ENCODE results near the gene ZNRF1. TPM values are rescaled to one million over a fixed set of nuclear protein-coding genes. Genes with fewer than 3 reads are reported as not detected.

ZNRF1 gene
- total RNA-seq, 2 donors from 2014 or later: 15.3 to 19.8 TPM

- Histone ChIP-seq H3K36me3 (no peaks in the 10 kb centered on the region), H3K27ac (peak overlapping the region; percentile 82 to 90), H3K4me3 (no peak overlapping the region), H3K9me3 (no peaks in the 10 kb centered on the region), H3K27me3 (no peaks in the 10 kb centered on the region), H3K4me1 (peaks cover 0 to 78% of the 10 kb centered on the region in 2 donors)
- DNase-seq (ENCODE audit: low spot score): no peak
- TF ChIP-seq CTCF (IDR thresholded peaks at IDR 0.05): no peak
Measured at GRCh38 chr16:75111961-75112733, 113.3 kb downstream of the ZNRF1 start.

GRCh38 chr16:75112734-75113491 lies 114.1 kb downstream of the ZNRF1 start:
- no peak overlapping the region for H3K4me3 ChIP-seq
- DNase-seq (ENCODE audit: low spot score): no peak
- H3K27ac ChIP-seq: no peak overlapping the region
- H3K27me3 ChIP-seq: no peaks in the 10 kb centered on the region
- H3K4me1 ChIP-seq: peaks cover 0 to 73% of the 10 kb centered on the region in 2 donors
- no peaks in the 10 kb centered on the region for H3K9me3 ChIP-seq
- TF ChIP-seq CTCF (IDR thresholded peaks at IDR 0.05): no peak
- no peaks in the 10 kb centered on the region for H3K36me3 ChIP-seq

- no peak for TF ChIP-seq CTCF (IDR thresholded peaks at IDR 0.05)
- H3K27ac ChIP-seq: no peak overlapping the region
Measured at GRCh38 chr16:75113541-75114121, 114.8 kb downstream of the ZNRF1 start.

GRCh38 chr16:75114179-75114945 lies 115.5 kb downstream of the ZNRF1 start:
- Histone ChIP-seq H3K36me3 (no peaks in the 10 kb centered on the region), H3K4me1 (peaks cover 0 to 60% of the 10 kb centered on the region in 2 donors), H3K9me3 (no peaks in the 10 kb centered on the region), H3K27me3 (no peaks in the 10 kb centered on the region), H3K27ac (no peak overlapping the region), H3K4me3 (no peak overlapping the region)
- no peak for TF ChIP-seq CTCF (IDR thresholded peaks at IDR 0.05)
- no peak for DNase-seq (ENCODE audit: low spot score)

More at GRCh38 chr16:75113541-75114121, 114.8 kb downstream of the ZNRF1 start:
- no peaks in the 10 kb centered on the region for H3K36me3 ChIP-seq
- H3K9me3 ChIP-seq: no peaks in the 10 kb centered on the region
- H3K4me3 ChIP-seq: no peak overlapping the region
- no peaks in the 10 kb centered on the region for H3K27me3 ChIP-seq
- H3K4me1 ChIP-seq: peaks cover 0 to 68% of the 10 kb centered on the region in 2 donors
- no peak for DNase-seq (ENCODE audit: low spot score)

Measured in right atrium auricular region (tissue), 2 donors.